Measurements from ENCODE around the gene SLC6A18. TPM values are rescaled to one million over a fixed set of nuclear protein-coding genes. Genes with fewer than 3 reads are reported as not detected.

Gene SLC6A18
- total and polyA plus RNA-seq, 10 of the 15 experiments (the other 5 are each of a cell fraction or from before 2014, with no cell fraction given), result not detected

DNA sequence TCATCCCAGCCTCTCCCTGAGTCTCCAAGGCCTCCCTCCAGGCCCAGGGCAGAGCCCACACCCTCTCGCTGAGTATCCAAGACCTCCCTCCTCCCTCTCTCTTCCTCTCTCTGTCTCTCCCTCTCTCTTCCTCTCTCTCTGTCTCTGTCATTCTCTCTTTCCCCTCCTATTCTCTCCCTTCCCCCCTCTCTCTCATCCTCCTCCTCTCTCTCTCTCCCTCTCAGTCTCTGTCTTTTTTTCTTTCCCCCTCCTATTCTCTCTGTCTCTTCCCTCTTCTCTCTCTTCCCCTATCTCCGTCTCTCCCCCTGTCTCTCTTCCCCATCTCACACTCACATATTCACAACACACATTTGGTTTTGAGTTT lies 15.7 kb upstream of the SLC6A18 start:
- no peaks in the 10 kb centered on the region; the same call in 1 of the 2 replicates for H4K20me1 ChIP-seq (ENCODE audit: control insufficient read depth, insufficient read depth)
- WGBS (ENCODE audit: insufficient coverage, insufficient replicate concordance, low lambda C conversion rate, missing lambda C conversion rate), result 21% methylated on average over 2 of the region's 2 CpGs
- in situ Hi-C loops (cut with MboI), result no loop called here

More for the DNA sequence above, 15.7 kb upstream of the SLC6A18 start:
- Histone ChIP-seq H2AFZ (ENCODE audit: control insufficient read depth, low read depth, low read length) (no peak overlapping the region), H3K36me3 (ENCODE audit: control insufficient read depth in 2 of 2, insufficient read depth in 2 of 2, low read length in 1 of 2) (no peaks in the 10 kb centered on the region), H3K4me3 (no peak overlapping the region), H3K27ac (ENCODE audit: control insufficient read depth, insufficient read depth) (no peak overlapping the region), H3K9ac (ENCODE audit: control insufficient read depth, insufficient read depth, low read length) (no peak overlapping the region), H3K27me3 (replicated peaks in 1 of 2; ENCODE audit: control insufficient read depth in 2 of 2, insufficient read depth in 2 of 2, low read length in 1 of 2) (no peaks in the 10 kb centered on the region), H3K9me3 (replicated peaks; ENCODE audit: control insufficient read depth, insufficient read depth, low read length) (no peaks in the 10 kb centered on the region), H3K4me2 (ENCODE audit: control insufficient read depth, insufficient read depth) (no peak overlapping the region), H3K4me1 (ENCODE audit: control insufficient read depth, insufficient read depth, low read length) (no peaks in the 10 kb centered on the region), H3K79me2 (ENCODE audit: control insufficient read depth, insufficient read depth, low read length) (no peaks in the 10 kb centered on the region)
- ATAC-seq (no peak; the same call in 2 of the 3 replicates), DNase-seq (ENCODE audit: low read depth, low spot score) (no peak), FAIRE-seq (no peak)
- POLR2A ChIA-PET, result no interaction called here
- intact Hi-C loops (cut with micrococcal nuclease; ENCODE audit: unreplicated experiment), result no loop called here
- TF ChIP-seq IRF4 (IDR thresholded peaks at IDR 0.05; ENCODE audit: low read depth, low read length) (no peak), EGR1 (IDR thresholded peaks at IDR 0.05; ENCODE audit: borderline replicate concordance in 1 of 2, low read depth in 2 of 2, low read length in 2 of 2) (no peak), EZH2 (IDR thresholded peaks at IDR 0.05; ENCODE audit: borderline replicate concordance, control insufficient read depth, low read depth, low read length) (no peak), ZZZ3 (IDR thresholded peaks at IDR 0.05; ENCODE audit: control insufficient read depth, insufficient read length, low read depth) (no peak), MTA3 (IDR thresholded peaks at IDR 0.05; ENCODE audit: borderline replicate concordance, low read length) (no peak), SMC3 (IDR thresholded peaks at IDR 0.05; ENCODE audit: borderline replicate concordance, low read length) (no peak), POLR2A (IDR thresholded peaks at IDR 0.05; ENCODE audit: low read depth, low read length) (no peak), CBX3 (IDR thresholded peaks at IDR 0.05; ENCODE audit: borderline replicate concordance, low read depth) (no peak), NFXL1 (IDR thresholded peaks at IDR 0.05; ENCODE audit: borderline replicate concordance) (no peak), MTA2 (IDR thresholded peaks at IDR 0.05; ENCODE audit: low read depth) (no peak), TCF12 (IDR thresholded peaks at IDR 0.05; ENCODE audit: low read depth, low read length) (no peak), RAD21 (IDR thresholded peaks at IDR 0.05; ENCODE audit: insufficient read depth, low read depth, low read length) (no peak), EED (IDR thresholded peaks at IDR 0.05; ENCODE audit: low read depth) (no peak), YY1 (IDR thresholded peaks at IDR 0.05; ENCODE audit: low read depth, low read length) (no peak)
- TF ChIP-seq, protein P1, sequence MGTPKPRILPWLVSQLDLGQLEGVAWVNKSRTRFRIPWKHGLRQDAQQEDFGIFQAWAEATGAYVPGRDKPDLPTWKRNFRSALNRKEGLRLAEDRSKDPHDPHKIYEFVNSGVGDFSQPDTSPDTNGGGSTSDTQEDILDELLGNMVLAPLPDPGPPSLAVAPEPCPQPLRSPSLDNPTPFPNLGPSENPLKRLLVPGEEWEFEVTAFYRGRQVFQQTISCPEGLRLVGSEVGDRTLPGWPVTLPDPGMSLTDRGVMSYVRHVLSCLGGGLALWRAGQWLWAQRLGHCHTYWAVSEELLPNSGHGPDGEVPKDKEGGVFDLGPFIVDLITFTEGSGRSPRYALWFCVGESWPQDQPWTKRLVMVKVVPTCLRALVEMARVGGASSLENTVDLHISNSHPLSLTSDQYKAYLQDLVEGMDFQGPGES (IDR thresholded peaks at IDR 0.05), result no peak
- TF ChIP-seq, protein P2, sequence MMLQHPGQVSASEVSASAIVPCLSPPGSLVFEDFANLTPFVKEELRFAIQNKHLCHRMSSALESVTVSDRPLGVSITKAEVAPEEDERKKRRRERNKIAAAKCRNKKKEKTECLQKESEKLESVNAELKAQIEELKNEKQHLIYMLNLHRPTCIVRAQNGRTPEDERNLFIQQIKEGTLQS (IDR thresholded peaks at IDR 0.05; ENCODE audit: borderline replicate concordance, extremely low read depth, low read depth, low read length), result no peak
- TF ChIP-seq, protein P3, sequence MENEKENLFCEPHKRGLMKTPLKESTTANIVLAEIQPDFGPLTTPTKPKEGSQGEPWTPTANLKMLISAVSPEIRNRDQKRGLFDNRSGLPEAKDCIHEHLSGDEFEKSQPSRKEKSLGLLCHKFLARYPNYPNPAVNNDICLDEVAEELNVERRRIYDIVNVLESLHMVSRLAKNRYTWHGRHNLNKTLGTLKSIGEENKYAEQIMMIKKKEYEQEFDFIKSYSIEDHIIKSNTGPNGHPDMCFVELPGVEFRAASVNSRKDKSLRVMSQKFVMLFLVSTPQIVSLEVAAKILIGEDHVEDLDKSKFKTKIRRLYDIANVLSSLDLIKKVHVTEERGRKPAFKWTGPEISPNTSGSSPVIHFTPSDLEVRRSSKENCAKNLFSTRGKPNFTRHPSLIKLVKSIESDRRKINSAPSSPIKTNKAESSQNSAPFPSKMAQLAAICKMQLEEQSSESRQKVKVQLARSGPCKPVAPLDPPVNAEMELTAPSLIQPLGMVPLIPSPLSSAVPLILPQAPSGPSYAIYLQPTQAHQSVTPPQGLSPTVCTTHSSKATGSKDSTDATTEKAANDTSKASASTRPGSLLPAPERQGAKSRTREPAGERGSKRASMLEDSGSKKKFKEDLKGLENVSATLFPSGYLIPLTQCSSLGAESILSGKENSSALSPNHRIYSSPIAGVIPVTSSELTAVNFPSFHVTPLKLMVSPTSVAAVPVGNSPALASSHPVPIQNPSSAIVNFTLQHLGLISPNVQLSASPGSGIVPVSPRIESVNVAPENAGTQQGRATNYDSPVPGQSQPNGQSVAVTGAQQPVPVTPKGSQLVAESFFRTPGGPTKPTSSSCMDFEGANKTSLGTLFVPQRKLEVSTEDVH (IDR thresholded peaks at IDR 0.05; ENCODE audit: low read depth, partially characterized antibody), result no peak
- TF ChIP-seq, protein P4, sequence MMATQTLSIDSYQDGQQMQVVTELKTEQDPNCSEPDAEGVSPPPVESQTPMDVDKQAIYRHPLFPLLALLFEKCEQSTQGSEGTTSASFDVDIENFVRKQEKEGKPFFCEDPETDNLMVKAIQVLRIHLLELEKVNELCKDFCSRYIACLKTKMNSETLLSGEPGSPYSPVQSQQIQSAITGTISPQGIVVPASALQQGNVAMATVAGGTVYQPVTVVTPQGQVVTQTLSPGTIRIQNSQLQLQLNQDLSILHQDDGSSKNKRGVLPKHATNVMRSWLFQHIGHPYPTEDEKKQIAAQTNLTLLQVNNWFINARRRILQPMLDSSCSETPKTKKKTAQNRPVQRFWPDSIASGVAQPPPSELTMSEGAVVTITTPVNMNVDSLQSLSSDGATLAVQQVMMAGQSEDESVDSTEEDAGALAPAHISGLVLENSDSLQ (IDR thresholded peaks at IDR 0.05), result no peak
- TF ChIP-seq, protein P5, sequence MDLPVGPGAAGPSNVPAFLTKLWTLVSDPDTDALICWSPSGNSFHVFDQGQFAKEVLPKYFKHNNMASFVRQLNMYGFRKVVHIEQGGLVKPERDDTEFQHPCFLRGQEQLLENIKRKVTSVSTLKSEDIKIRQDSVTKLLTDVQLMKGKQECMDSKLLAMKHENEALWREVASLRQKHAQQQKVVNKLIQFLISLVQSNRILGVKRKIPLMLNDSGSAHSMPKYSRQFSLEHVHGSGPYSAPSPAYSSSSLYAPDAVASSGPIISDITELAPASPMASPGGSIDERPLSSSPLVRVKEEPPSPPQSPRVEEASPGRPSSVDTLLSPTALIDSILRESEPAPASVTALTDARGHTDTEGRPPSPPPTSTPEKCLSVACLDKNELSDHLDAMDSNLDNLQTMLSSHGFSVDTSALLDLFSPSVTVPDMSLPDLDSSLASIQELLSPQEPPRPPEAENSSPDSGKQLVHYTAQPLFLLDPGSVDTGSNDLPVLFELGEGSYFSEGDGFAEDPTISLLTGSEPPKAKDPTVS (IDR thresholded peaks at IDR 0.05; ENCODE audit: low read depth, low read length), result no peak
- SMC1A ChIA-PET (ENCODE audit: uncharacterized antibody, unreplicated experiment), result no interaction called here
- RAD21 ChIA-PET (ENCODE audit: unreplicated experiment), result interaction anchor here (1.4 to 1.7 kb wide), 3 partner anchors 117 to 435 kb away, joined by 4 to 9 read pairs (median 5); no protein-coding TSS in a partner anchor
- BruUV-seq (replicated peaks), result no TSS peak
- CTCF ChIA-PET, result interaction anchor here (0.7 to 1.7 kb wide), 7 partner anchors 12 to 444 kb away, joined by 3 to 11 read pairs (median 3); partner anchors contain the start of gene CLPTM1L
